ENCODE results near the gene ERBB4.
A peak's percentile ranks its signal among the peaks of the same experiment; 100 is the strongest.
"Not testable (repeated sequence)": the region's sequence is repeated elsewhere in the genome, so short reads cannot be mapped to it uniquely, and the experiment has no call there.

The ERBB4 gene

GRCh38 chr2:211611621-211612020 is 927.0 kb downstream of the ERBB4 start:
- no peak for DNase-seq

- DNase-seq = no peak
These were observed 927.5 kb downstream of the ERBB4 start for GRCh38 chr2:211611061-211611518.

GRCh38 chr2:211609127-211609526 is 929.5 kb downstream of the ERBB4 start:
- DNase-seq = no peak

DNA sequence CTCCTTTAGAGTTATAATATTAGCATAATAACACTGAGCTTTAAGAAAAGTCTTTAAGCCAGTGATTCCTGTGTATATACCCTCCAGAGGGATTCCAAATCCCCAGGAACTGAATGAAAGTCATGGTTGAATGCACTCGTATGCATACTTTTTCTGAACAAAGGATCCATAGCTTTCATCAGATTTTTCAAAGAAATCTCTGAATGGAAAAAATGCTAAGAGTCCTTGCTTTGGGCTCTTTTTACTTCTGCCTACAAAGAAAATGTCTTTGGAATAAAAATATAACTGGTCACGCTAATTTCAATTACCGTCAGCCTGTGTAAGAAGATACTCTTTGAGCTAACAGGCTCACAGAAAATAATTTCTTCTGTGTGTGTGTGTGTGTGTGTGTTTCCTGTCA is 939.5 kb downstream of the ERBB4 start:
- no peak for DNase-seq

- DNase-seq = no peak
These were observed 940.4 kb downstream of the ERBB4 start for GRCh38 chr2:211598238-211598637.

- not testable (repeated sequence) for DNase-seq
These were observed 946.6 kb downstream of the ERBB4 start for GRCh38 chr2:211592006-211592405.

- DNase-seq = no peak
These were observed 947.2 kb downstream of the ERBB4 start for GRCh38 chr2:211591426-211591825.

DNA sequence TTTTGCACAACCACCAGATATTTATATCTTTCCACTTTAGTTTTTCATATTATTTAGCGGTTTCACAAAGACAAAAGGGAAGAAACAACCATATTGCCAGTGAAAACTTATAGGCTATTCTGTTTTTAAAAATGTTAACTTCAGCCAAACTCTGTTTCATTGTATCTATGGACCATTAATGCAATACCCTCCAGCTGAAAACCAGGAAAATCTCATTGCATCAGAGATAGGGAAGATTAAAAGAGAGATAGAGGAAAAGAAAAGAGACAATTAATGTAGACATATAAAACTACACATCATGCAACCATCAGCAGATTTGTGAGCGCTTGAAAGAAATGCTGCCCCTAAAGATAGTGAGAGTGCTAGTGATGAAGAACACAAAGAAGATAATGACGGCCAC is 970.2 kb downstream of the ERBB4 start:
- no peak for DNase-seq

- no peak for DNase-seq
These were observed 974.2 kb downstream of the ERBB4 start for GRCh38 chr2:211564441-211564840.

GRCh38 chr2:211545582-211545981 is 993.0 kb downstream of the ERBB4 start:
- no peak for DNase-seq

DNA sequence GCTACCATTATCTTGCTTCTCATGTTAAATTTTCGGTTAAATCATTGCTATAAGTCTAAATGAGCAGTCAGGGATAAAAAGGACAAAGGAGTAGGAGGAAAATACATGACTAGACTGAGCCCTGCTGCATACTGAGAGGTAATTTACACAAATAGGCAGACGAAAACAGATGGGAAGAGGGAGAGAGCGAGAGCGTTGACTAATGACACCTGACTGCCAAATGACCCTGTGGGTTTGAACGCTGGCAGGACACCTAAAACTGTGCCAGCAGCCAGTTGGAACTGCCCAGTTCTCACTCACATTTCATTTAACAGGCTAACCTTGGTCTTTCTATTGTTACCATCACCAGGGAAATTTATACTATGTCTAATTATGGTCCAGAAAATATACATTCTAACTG is 1004.0 kb downstream of the ERBB4 start:
- peak in 11 of 51 donors; percentile 1 to 20 (median 5) for DNase-seq

DNA sequence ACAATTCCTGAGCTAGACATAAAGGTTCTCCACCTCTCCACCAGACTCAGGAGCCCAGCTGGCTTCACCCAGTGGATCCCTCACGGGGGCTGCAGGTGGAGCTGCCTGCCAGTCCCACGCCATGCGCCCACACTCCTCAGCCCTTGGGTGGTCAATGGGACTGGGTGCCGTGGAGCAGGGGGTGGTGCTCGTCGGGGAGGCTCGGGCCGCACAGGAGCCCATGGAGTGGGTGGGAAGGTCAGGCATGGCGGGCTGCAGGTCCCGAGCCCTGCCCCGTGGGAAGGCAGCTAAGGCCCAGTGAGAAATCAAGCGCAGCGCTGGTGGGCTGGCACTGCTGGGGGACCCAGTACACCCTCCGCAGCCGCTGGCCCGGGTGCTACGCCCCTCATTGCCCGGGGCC is 1014.4 kb downstream of the ERBB4 start:
- not testable (repeated sequence) for DNase-seq

- DNase-seq = no peak
These were observed 1022.1 kb downstream of the ERBB4 start for GRCh38 chr2:211516537-211516936.

- DNase-seq = no peak
These were observed 1024.6 kb downstream of the ERBB4 start for GRCh38 chr2:211514049-211514448.

GRCh38 chr2:211513446-211513845 is 1025.2 kb downstream of the ERBB4 start:
- no peak for DNase-seq

DNA sequence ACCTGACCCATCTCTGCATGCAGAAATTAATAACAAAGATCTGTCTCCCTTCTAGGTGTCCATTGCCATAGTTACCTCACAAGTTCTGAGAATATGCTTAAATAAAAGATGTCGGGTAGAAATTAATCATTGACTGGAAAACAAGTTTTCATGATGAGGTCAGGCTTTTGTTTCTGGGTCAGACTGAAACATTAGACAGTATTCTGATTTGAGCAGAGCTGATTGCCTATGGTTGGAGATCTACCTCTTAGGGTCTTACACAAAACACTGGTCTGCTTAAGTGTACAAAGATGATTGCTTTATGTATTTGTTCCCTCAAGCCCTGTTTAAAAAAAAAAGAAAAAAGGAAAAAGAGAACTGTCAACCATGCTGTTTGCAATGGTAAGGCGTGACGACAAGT is 1025.8 kb downstream of the ERBB4 start:
- no peak for DNase-seq

DNA sequence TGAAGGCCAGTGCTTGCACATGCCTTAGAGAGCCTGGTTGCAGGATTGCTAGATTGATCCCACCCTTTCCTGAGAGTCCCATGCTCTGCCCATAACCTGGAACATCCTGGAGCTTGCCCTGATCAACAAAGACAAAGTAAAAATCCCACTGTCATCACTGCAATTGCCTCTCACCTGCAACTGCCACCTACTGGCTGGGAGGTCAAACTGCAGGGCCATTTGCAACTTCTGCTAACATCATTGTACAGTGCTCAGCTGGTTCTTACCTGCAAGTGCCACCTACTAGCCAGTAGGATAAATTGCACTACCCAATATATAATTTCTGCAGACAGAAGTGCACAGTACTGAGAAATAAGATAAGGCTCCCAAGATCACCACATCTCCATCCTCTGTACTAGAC is 1034.7 kb downstream of the ERBB4 start:
- no peak for DNase-seq

DNA sequence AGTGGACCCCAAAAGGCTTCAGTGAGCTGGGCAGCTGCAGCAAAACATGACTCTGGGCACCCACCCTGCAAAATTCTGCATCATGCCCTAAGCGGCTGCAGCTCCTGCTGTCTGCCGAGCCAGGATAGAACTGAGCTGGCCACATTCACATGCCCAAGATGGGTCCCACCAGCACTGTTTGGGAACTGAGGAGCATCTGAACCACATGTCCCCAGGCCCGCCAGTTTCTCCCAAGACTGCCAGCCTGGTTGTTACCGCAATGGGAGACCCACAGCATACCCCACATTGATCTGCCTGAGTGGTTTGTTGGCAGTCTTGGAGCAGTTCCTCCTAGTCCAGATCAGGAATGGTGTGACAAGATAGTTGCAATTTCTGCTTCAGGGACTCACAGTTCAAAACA is 1035.4 kb downstream of the ERBB4 start:
- DNase-seq = no peak

GRCh38 chr2:211498551-211499205 is 1039.9 kb downstream of the ERBB4 start:
- no peak for DNase-seq

- DNase-seq = no peak
These were observed 1043.3 kb downstream of the ERBB4 start for GRCh38 chr2:211495339-211495738.

DNA sequence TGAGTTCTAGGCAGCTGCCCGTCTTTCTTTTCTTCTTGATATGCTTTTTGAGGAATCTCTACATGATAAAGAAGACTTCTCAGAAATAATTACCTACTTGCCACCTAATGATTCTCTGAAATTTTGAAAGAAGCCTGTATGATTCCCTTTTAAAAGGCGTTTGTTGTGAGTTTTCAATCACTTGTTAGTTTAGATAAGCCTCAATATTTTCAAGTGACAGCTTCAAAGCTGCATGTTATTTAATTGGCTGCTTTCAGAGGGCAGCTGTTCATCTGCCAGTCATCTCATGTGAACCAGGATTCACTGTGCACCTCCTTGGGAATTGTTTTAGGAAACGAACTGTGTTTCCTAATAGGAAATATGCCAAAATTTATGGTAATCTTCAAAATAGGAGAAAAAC is 1044.1 kb downstream of the ERBB4 start:
- DNase-seq = no peak

- DNase-seq = no peak
These were observed 1044.5 kb downstream of the ERBB4 start for GRCh38 chr2:211494085-211494484.

GRCh38 chr2:211487733-211488132 is 1050.9 kb downstream of the ERBB4 start:
- DNase-seq = peak in 2 of 51 donors; percentile 0 to 24
